Fibroblast of skin of left quadriceps (primary cell): ENCODE data around the gene PPIA.
"Not testable (repeated sequence)": the region's sequence is repeated elsewhere in the genome, so short reads cannot be mapped to it uniquely, and the experiment has no call there.

Experiments used
- DNase-seq, 2 experiments: peaks; one replicate each; pipeline ENCODE4 v3.0.0-alpha.2; 2013; ENCODE audit warnings: low read depth in 2 of 2

PPIA gene

DNA sequence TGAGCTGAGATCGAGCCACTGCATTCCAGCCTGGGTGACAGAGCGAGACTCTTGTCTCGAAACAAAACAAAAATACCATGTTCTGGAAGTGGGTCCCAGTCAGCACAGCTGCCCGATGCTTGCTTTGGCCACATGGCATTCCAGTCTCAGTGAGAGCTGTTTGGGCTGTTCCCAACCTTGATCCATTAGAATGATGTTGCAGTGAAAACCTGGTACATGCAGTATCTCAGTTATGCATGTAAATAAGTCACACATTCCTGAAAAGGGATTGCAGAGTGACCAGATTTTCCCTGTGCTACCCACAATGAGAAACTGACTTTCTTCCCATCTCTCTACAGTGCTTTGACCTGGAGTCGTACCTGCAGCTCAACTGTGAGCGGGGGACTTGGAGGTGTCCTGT lies 32.4 kb upstream of the PPIA start:
- no peak for DNase-seq

DNA sequence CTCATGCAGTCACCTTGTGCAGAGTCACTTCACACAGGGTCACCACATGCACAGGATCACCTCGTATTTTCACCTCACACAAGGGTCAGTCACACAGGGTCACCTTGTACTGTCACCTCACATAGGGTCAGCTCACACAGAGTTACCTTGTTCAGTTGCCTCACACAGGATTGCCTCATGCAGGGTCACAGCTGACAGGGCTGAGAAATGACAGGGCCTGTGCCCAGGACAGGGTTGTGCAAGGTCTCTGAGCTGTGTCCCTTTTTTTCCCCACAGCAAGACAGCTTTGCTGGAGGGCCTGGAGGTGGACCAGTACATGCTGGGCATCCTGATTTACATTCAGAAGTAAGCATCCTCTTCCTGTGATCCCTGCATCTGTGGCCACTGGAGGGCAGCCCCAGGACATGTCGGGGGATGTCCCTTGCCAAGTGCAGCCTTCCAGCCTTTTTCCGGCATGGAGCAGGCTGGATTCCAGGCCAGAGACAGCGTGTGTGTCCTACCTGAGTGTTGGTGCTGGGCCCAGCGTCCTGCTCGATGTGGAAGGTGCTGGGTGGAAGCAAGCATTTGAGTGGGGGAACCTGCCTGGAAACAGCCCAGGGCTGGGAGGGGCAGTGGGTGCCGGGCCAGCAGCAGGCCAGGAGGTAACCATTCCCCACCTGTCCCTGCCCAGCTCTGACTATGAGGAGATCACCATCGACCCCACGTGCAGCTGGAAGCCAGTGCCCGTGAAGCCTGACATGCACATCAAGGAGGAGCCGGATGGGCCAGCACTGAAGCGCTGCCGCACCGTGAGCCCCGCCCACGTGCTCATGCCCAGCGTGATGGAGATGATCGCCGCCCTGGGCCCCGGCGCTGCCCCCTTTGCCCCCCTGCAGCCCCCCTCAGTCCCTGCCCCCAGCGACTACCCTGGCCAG lies 31.6 kb upstream of the PPIA start:
- no peak for DNase-seq

DNA sequence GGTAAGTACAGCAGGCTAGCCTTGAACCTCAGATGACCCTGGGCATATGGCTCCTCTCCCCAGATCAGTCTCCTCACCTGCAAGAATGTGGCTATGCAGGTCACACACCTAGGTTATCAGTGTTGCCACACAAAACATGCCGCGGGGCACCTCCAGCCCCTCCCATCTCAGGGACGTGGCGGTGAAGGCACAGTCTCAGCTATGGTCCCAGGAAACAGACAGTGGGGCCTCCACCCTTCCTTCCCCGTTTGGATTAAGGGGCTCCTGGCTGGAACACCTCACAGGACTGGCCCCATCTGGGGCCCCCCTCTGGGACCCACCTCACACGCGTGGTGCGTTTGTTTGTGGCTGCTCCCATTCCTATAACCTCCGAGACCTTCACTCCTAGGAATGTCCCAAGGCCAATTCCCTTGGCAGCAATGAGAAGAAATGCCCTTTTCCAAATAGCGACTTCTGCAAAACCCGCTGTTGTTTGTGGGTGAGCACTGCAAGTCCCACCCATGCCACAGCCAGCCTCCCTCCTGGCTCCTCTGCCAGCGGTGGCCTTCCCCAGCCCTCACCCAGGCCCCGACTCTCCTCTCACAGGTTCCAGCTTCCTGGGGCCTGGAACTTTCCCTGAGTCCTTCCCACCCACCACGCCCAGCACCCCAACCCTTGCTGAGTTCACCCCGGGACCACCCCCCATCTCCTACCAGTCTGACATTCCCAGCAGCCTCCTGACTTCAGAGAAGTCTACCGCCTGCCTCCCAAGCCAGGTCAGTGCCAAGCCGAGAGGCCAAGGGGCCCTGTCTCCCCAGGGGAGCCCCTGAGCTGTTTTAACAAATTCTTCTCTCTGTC lies 30.7 kb upstream of the PPIA start:
- DNase-seq, result no peak

DNA sequence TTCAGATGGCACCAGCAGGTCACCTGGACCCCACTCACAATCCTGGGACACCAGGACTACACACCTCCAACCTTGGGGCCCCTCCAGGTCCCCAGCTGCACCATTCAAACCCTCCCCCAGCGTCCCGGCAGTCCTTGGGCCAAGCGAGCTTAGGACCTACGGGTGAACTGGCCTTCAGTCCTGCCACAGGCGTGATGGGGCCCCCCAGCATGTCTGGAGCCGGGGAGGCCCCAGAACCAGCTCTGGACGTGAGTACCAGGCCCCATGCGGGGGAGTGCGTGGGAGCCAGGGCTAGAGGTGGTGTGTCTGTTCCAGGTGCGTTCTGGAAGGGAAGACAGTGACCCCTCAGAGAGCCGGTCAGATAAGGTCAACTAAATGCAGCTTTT lies 30.1 kb upstream of the PPIA start:
- DNase-seq, result no peak

DNA sequence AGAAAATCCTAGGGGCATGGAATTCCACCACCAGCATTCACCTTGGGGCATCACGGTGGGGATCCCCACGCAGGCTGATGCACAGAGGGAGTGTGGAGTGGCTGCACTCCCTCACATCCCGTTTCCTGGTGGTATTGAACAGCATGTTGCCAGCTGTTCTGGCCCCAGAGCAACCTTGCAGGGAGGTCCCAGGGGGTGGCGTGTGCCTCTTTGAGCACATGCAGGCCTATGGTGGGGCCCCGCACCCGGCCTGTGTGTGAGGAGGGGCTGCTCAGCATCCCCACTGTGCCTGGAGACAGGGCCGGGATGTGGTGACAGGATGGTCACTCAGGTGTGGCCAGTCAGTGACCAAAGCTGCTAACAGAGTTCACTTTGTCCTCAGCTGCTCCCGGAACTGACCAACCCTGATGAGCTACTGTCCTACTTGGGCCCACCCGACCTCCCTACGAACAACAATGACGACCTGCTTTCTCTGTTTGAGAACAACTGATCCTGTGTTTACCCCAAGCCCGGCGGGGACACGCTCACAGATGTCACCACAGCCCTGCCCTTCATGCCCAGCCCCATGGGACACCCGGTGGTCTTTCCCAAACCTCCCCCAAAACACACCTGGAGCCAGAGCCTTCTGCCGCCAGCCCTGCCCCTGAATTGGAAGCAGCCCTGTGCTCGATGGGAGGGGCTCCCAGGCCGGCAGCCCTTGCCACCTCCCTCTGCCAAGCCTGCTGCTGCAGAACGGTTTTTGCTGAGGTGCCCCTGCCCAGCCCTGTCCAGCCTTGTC lies 29.2 kb upstream of the PPIA start:
- no peak for DNase-seq

DNA sequence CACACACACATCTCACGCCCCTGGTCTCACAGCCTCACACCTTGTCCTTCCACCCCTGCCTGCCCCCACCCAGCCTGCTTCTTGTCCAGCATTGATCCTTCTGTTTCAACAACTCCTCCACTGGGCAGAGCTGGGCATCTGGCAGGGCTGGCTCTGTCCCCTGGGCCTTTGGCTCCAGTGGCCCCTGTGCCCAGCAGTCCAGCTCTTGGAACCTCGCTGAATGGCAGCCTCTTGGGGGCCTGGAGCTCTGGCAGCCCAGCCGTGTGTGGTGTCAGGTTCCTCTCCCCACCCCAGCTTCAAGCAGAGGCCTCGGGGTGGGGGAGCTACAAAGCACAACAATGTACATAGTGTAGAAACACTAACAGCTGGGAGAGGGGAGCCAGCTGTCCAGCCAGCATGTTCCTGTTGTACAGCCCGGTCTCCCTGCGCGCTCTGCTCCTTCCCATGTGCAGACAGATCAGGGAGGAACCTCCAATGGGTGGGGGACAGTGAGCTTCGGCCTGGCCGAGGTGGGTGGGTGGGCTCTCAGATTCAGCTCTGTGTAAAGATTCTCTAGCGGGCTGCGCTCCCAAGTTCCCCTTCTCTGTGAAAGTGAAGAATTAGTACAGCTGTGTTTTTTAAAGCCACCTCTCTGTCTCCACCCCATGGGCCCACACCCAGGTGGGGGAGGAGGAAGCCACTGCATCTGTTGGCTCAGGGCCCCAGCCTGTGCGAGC lies 28.4 kb upstream of the PPIA start:
- DNase-seq, result peak in 1 of 2 experiments; percentile 32

DNA sequence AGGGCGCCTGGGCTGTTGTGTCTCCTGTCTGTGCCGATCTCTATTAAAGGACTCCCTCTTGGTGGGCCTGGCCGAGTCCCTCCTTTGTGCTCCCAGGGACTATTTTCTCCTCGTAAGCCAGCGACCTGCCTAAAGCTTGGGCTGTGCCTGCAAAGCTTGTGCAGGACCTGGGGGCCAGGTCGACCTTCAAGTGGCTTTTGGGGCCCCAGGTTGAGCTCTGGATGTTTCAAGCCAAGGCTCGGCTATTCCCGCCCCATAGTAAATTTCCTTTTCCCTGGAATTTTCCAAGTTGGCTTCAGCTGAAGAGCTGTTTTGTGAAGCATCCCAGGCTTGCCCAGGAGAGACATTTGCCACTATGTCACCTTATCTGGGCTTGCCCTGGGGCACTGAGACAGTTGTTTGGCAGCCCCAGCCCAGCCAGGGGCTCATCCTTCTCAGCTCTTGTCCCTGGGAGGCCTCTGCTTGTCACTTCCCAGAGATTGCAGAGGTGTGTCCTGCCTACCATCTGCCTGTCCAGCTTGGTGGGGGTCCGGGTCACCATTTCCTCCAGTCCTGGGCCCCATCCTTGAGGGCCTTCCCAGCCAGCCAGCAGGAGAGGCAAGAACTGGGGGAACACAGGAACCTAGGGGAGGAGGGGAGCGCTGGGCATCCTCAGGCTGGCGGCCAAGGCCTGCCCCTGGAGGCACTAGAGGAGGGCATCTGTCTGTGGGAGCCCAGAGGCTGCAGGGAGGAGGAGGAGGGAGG lies 27.7 kb upstream of the PPIA start:
- DNase-seq, result no peak

DNA sequence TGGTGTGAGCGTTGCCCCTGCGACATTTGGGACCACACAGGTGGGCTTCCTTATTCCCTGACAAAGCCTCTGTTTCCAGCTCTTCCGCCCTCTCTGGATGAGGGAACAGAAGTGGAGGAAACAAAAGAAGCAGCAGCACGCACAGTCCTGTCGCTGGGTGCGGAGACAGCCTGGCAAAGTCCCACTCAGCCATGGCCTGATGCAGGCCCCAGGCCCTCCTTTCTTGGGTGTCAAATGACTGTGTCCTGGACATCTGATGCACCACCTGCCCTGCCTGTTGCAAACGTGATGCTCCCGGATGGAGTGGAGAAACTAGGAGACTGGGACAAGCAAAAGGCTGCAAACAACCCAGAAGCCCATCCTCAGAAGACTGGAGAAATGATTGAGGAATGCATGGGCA lies 27.1 kb upstream of the PPIA start:
- DNase-seq, result no peak

DNA sequence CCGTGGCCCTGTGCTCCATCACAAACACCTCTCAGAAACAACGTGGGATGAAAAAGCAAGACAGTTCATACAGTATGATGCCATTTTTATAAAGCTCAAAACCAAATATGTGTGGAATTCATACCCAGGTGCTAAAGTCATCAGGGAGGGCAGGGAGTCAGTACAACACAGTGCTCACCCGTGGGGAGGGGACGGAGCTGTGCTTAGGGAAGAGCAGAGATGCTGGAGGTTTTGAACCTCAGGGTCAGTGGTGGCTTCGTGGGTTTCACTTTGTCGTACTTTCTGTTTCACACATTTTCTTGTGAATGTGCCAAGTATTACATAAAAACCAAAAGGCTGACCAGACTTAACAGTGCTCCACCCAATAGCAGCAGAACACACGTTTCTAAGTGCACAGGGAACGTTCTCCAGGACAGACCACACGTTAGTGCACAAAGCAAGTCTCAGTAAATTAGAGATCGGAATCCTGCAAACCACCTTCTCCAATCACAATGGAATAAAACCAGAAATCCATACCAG lies 26.6 kb upstream of the PPIA start:
- DNase-seq, result peak in 1 of 2 experiments; percentile 14

DNA sequence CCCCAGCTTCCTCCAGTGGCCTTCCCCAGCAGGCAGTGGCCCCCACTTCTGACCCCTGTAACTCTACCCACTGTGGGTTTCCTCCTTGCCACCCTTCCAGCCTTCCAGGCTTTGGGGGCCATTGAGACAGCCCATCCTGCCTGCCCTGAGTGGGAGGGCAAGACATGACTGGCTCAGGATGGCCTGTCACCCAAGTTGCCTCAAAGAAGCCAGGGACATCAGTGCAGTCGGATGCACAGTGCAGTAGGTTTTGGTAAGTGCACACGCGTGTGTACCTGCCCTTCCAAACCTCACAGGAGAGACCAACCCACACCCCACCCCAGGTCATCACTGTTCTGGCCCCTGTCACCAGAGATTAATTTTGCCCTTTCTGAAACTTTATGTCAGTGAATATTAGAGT lies 25.1 kb upstream of the PPIA start:
- no peak for DNase-seq

DNA sequence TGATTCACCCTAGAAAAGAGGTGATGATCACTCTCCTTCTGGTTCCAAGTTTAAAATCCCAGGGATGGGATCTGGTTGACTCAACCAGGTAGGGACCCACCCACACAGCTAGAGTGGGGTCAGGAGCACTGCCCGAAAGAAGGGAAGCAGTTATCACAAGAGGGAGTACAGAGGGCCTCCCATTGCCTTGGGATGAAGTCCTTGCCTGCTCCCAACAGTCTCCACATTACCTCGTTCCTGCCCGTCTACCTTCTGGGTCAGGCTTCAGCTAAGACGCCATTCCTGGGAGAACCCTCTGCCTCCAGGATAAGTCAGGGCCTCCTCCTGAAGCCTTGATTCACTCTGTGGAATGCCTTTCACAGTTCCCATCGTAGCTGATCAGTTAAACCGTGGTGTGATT lies 24.0 kb upstream of the PPIA start:
- no peak for DNase-seq

DNA sequence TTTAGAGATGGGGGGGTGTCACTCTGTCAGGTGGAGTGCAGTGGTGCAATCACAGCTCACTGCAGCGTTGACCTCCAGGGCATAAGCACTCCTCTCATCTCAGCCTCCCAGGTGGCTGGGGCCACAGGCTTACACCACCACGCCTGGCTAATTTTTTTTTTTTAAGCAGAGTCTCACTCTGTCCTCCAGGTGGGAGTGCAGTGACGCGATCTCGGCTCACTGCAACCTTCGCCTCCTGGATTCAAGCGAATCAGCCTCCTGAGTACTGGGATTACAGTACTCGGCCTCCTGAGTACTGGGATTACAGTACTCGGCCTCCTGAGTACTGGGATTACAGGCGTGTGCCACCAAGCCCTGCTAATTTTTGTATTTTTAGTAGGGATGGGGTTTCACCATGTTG lies 23.6 kb upstream of the PPIA start:
- no peak for DNase-seq

DNA sequence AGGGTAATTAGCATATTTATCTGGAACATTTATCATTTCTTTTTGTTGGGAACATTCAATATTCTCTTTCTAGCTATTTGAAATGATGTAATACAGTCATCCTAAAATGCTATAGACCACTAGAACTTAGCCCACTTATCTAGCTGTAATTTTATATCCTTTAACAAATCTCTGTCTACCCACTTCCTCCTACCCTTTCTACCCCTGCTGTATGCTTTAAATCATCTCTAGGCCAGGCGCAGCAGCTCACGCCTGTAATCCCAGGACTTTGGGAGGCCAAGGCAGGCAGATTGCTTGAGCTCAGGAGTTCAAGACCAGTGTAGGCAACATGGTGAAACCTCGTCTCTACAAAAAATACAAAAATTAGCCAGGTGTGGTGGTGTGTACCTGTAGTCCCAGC lies 22.0 kb upstream of the PPIA start:
- not testable (repeated sequence) for DNase-seq

DNA sequence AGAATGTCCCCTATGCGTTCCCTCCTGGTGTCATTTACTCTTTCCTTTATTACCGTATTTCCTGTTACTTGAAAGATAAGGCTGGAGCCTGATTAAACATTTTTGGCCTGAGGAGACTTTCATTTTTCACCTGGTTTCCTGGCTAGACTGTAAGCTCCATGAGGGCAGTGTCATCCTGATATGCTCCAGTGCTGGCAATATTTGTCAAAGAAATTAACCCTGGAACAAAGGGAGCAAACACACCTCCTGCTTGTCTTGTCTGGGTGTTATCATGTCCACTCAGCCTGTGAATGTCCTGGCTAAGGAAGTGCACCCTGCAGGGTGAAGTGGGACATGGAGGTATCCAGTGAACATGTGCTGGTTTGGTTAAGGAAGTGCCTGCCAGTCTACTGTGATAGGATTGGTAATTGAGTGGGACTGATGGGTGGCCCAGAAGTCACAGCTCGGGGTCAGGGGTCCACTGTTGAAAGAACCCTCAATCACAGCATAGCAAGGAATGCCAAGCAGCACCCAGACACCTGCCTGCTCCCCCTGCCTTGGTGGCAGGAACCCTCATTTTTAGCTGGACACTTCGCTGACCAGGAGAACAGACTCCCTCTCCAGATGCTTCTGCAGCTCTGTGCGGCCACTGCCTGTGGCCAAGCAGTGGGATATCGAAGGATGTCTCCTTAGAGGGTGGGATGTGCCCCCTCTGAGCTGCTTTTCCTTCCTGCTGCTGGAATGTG lies 20.9 kb upstream of the PPIA start:
- no peak for DNase-seq

DNA sequence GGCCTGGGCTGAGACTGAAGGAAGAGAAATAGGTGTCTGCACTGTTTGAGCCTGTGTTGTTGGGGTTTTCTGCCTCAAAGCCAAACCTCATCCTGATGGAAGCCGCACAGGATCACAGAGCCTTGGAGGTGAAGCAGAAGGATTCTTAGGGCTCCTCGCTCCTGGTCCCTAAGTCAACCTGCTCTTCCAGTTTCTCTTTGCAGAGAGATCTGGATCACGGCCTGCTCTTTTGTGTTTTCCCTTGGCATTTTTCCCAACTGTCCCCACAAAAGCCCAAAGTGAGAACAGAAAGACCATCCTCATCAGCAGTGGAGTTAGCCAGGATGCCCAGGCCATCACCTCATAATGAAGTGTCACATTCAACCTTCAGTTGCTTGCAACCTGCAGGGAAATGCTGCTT lies 20.3 kb upstream of the PPIA start:
- DNase-seq, result no peak

DNA sequence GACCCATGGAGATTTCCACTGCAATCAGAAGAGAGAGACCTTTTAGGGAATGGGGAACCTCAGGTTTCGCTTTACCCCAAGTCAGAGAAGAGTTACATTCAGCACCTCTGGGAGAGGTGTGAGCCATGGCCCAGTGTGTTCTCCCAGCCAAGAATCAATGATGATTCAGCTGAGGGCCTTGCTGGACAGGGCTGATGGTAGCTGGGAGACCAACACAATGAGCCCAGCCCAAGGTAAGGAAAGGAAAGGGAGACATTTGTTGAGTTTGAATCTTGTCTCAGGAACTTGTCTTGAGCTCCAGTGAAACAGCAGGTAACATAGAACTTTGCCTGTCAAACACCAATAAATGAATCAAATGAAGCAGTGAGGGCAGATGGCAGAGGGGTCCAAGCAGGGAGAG lies 14.0 kb upstream of the PPIA start:
- no peak for DNase-seq

DNA sequence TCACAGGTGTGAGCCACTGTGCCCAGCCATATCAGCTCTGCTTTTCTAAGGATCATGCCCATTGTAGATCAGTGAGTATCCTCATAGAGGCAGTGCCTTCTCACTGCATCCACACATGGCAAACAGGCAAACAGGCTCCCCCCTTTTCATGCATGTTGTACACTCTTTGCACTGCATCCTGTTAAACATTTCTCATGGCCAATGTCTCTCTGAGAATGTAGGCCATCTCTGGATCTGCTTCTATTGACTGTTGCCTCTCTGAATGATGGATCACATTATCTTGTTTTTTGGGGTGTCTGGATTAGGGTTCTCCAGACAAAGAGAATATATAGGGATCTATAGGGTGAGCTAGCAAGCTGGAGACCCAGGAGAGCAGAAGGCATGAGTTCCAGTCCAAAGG lies 13.1 kb upstream of the PPIA start:
- DNase-seq, result no peak

DNA sequence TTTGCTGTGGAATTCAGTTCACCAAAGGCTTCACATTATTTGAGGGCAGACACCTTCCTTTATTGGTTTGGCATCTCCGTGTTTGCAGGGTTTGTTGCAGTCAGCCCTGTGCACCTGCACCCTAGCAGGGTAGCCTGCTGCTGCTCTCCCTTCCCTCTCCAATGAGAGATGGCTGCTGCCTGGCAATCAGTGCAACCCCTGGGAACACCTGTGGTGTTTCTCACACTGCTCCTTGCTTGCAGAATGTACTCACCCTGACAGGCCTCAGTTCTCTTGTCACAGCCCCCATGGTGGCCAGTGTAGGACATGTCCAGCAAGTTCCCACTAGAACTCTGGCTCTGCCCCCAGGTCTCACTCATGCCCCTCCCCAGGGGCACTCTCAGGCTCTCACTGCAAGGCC lies 12.1 kb upstream of the PPIA start:
- DNase-seq, result no peak

DNA sequence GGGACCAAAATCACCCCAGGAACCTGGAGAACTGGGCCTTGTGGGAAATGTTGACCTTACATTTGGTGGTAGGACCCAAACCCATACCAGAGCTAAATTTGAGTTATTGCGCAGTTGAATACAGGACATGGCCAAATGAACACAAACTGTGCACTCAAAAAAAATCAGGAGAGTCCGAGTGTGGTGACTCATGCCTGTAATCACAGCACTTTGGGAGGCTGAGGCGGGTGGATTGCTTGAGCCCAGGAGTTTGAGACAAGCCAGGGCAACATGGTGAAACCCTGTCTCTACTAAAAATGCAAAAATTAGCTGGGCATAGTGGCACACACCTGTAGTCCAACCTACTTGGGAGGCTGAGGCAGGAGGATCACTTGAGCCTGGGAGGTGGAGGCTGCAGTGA lies 11.3 kb upstream of the PPIA start:
- not testable (repeated sequence) for DNase-seq

DNA sequence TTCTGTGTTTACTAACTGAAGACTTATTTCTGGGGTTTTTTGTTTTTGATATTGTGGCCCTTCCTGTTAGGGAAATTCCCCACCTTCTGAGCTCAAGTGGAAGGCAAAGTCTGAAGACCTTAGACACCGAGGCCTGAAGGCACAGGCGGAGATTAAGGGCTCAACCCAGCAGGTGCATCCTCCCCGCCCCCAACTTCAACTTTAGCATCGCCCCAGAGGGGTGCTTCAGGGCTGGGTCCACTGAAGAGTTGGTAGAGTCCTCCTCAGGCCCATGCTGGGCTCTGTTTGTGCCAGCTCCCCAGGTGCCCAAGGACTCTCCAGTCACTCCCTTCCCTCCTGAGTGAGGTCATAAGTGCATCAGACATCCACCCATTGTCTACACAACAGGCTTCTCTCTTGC lies 9.4 kb upstream of the PPIA start:
- no peak for DNase-seq
